H9 (cell line): ENCODE measurements around the gene CRYGS. TPM values are rescaled to one million over a fixed set of nuclear protein-coding genes. Genes with fewer than 3 reads are reported as not detected.

Experiments
- DNase-seq: peaks from one replicate; pipeline ENCODE4 v3.0.0-alpha.2; 2017
- H2AFZ ChIP-seq: one replicate; pipeline ENCODE4 v1.6.1; 2013; ENCODE audit warnings: mild to moderate bottlenecking, low read length, control low read depth, moderate library complexity
- H2AK5ac ChIP-seq: 2 replicates; pipeline ENCODE4 v1.6.1; 2013; ENCODE audit warnings: low read length, control low read depth, mixed read lengths; ENCODE audit not compliant: insufficient read length
- H2BK120ac ChIP-seq: one replicate; pipeline ENCODE4 v1.6.1; 2013; ENCODE audit warnings: low read depth, mild to moderate bottlenecking, low read length, control low read depth, inconsistent platforms; ENCODE audit not compliant: poor library complexity, severe bottlenecking
- H2BK12ac ChIP-seq: 2 replicates; pipeline ENCODE4 v1.6.1; 2013; ENCODE audit warnings: low read length, control low read depth, mixed read lengths, low read depth; ENCODE audit not compliant: insufficient read length
- H2BK15ac ChIP-seq: 2 replicates; pipeline ENCODE4 v1.6.1; 2013; ENCODE audit warnings: low read depth, low read length, control low read depth
- H2BK20ac ChIP-seq: one replicate; pipeline ENCODE4 v1.6.1; 2013; ENCODE audit warnings: low read depth, mild to moderate bottlenecking, low read length, control low read depth, inconsistent platforms; ENCODE audit not compliant: poor library complexity, severe bottlenecking
- H2BK5ac ChIP-seq: 2 replicates; pipeline ENCODE4 v1.6.1; 2013; ENCODE audit warnings: low read length, control low read depth, mixed read lengths; ENCODE audit not compliant: insufficient read length
- H3K14ac ChIP-seq: 2 replicates; pipeline ENCODE4 v1.6.1; 2013; ENCODE audit warnings: low read length, control low read depth; ENCODE audit not compliant: insufficient read depth
- H3K18ac ChIP-seq: 2 replicates; pipeline ENCODE4 v1.6.1; 2013; ENCODE audit warnings: low read depth, mild to moderate bottlenecking, mixed read lengths, low read length, control low read depth; ENCODE audit not compliant: insufficient read length
- H3K23ac ChIP-seq: 2 replicates; pipeline ENCODE4 v1.6.1; 2013; ENCODE audit warnings: low read length, control low read depth, mixed read lengths, low read depth; ENCODE audit not compliant: insufficient read length
- H3K23me2 ChIP-seq: 2 replicates; pipeline ENCODE4 v1.6.1; 2013; ENCODE audit warnings: low read depth, mild to moderate bottlenecking, mixed read lengths, low read length, control low read depth; ENCODE audit not compliant: insufficient read length, poor library complexity, severe bottlenecking
- H3K27ac ChIP-seq: 2 replicates; pipeline ENCODE4 v1.5.1; 2013; ENCODE audit warnings: low read length, control low read depth, mixed read lengths, low read depth; ENCODE audit not compliant: insufficient read length
- H3K27me3 ChIP-seq: 2 replicates; pipeline ENCODE4 v1.6.1; 2013; ENCODE audit warnings: low read length, control low read depth, inconsistent platforms; ENCODE audit not compliant: insufficient read depth
- H3K4ac ChIP-seq: 2 replicates; pipeline ENCODE4 v1.6.1; 2013; ENCODE audit warnings: low read depth, mild to moderate bottlenecking, control low read depth, inconsistent platforms, low read length, moderate library complexity
- H3K4me1 ChIP-seq: 2 replicates; pipeline ENCODE4 v1.6.1; 2013; ENCODE audit warnings: low read length, control low read depth, inconsistent platforms; ENCODE audit not compliant: insufficient read depth
- H3K4me2 ChIP-seq: 2 replicates; pipeline ENCODE4 v1.6.1; 2013; ENCODE audit warnings: low read length, control low read depth, mixed read lengths; ENCODE audit not compliant: insufficient read length, insufficient read depth
- H3K56ac ChIP-seq: 2 replicates; pipeline ENCODE4 v1.6.1; 2013; ENCODE audit warnings: low read depth, mild to moderate bottlenecking, mixed read lengths, low read length, control low read depth; ENCODE audit not compliant: insufficient read length
- H3K79me1 ChIP-seq: 2 replicates; pipeline ENCODE4 v1.6.1; 2013; ENCODE audit warnings: low read depth, mild to moderate bottlenecking, moderate library complexity, low read length, control low read depth, inconsistent platforms; ENCODE audit not compliant: insufficient read depth, poor library complexity, severe bottlenecking
- H3K79me2 ChIP-seq: 2 replicates; pipeline ENCODE4 v1.6.1; 2013; ENCODE audit warnings: low read length, control low read depth, inconsistent platforms; ENCODE audit not compliant: insufficient read depth
- H3K9ac ChIP-seq: 2 replicates; pipeline ENCODE4 v1.6.1; 2013; ENCODE audit warnings: low read length, control low read depth, mixed read lengths; ENCODE audit not compliant: insufficient read length; ENCODE audit errors: extremely low read depth
- H3K9me3 ChIP-seq: one replicate; pipeline ENCODE4 v1.6.1; 2013; ENCODE audit warnings: low read depth, low read length, inconsistent platforms; ENCODE audit not compliant: control insufficient read depth
- H3T11ph ChIP-seq: one replicate; pipeline ENCODE4 v1.6.1; 2013; ENCODE audit warnings: mild to moderate bottlenecking, low read length, control low read depth, inconsistent platforms
- H4K20me1 ChIP-seq: one replicate; pipeline ENCODE4 v1.6.1; 2013; ENCODE audit not compliant: control insufficient read depth, insufficient read length, insufficient read depth
- H4K5ac ChIP-seq: 2 replicates; pipeline ENCODE4 v1.6.1; 2013; ENCODE audit warnings: low read depth, mild to moderate bottlenecking, mixed read lengths, low read length, control low read depth; ENCODE audit not compliant: insufficient read length
- H4K8ac ChIP-seq: replicated peaks from 2 replicates; pipeline ENCODE4 v1.6.1; 2013; ENCODE audit warnings: low read length, control low read depth, mixed read lengths, low read depth; ENCODE audit not compliant: insufficient read length
- H4K91ac ChIP-seq: 2 replicates; pipeline ENCODE4 v1.6.1; 2013; ENCODE audit warnings: low read depth, mild to moderate bottlenecking, moderate library complexity, mixed read lengths, low read length, control low read depth; ENCODE audit not compliant: insufficient read length
- H3K27ac Mint-ChIP-seq, 3 experiments: 2 replicates in 2 of 3; 3 replicates in 1 of 3; pipeline ENCODE4 v1.8.0; 2020 to 2021; ENCODE audit warnings: mixed read lengths in 3 of 3, mild to moderate bottlenecking in 1 of 3, moderate library complexity in 1 of 3
- H3K27me3 Mint-ChIP-seq: 2 replicates; pipeline ENCODE4 v1.8.0; 2021; ENCODE audit warnings: low read depth, mild to moderate bottlenecking, moderate library complexity, mixed read lengths
- H3K36me3 Mint-ChIP-seq, 3 experiments: 2 replicates in 2 of 3; 3 replicates in 1 of 3; pipeline ENCODE4 v1.8.0; 2020 to 2021; ENCODE audit warnings: low read depth in 3 of 3, mixed read lengths in 3 of 3; ENCODE audit not compliant: insufficient read depth in 1 of 3
- H3K4me1 Mint-ChIP-seq, 2 experiments: 2 replicates each; pipeline ENCODE4 v1.8.0; 2020; ENCODE audit warnings: mixed read lengths in 2 of 2
- H3K4me3 Mint-ChIP-seq, 2 experiments: 2 replicates in 1 of 2; 3 replicates in 1 of 2; pipeline ENCODE4 v1.8.0; 2020 to 2021; ENCODE audit warnings: mild to moderate bottlenecking in 2 of 2, mixed read lengths in 2 of 2, moderate library complexity in 1 of 2
- H3K9me3 Mint-ChIP-seq, 2 experiments: 2 replicates in 1 of 2; 3 replicates in 1 of 2; pipeline ENCODE4 v1.8.0; 2020; ENCODE audit warnings: mild to moderate bottlenecking in 2 of 2, mixed read lengths in 2 of 2, moderate library complexity in 1 of 2
- CTCF ChIP-seq: fragments of 200-600 bp; sonication (generic); conservative IDR thresholded peaks from 3 replicates; pipeline ENCODE4 v1.8.0; 2021; ENCODE audit warnings: antibody characterized with exemption, mild to moderate bottlenecking
- whole genome bisulfite sequencing: extraction: QIAGEN DNeasy Blood & Tissue Kit; methylation state at CpG from one replicate; pipeline ENCODE4 v1.1.7; 2013; ENCODE audit warnings: missing lambda C conversion rate, low lambda C conversion rate, mixed read lengths; ENCODE audit not compliant: insufficient read length; ENCODE audit errors: extremely low coverage; 5-methylcytosine and 5-hydroxymethylcytosine counted together
- total RNA-seq: library from RNA; stranded (reverse); gene quantifications from 2 replicates; pipeline ENCODE4 v1.2.1, GENCODE V29; 2021

Gene CRYGS
- total RNA-seq, 1 experiment from 2014 or later, result 1.0 TPM

- H2BK12ac ChIP-seq, result no peak overlapping the region
- no peaks in the 10 kb centered on the region for H3K9me3 Mint-ChIP-seq
- H2BK120ac ChIP-seq, result no peak overlapping the region
- H3K27me3 ChIP-seq, result no peaks in the 10 kb centered on the region
- no peak for TF ChIP-seq CTCF
- no peaks in the 10 kb centered on the region; the same call in 1 of the 2 replicates for H3K79me2 ChIP-seq
- H4K8ac ChIP-seq, result no peak overlapping the region
- no peak overlapping the region for H3K27ac Mint-ChIP-seq
- H3K23me2 ChIP-seq, result no peaks in the 10 kb centered on the region
- H3K4me1 Mint-ChIP-seq, result peaks cover 12 to 13% of the 10 kb centered on the region in 2 experiments
- H3K27me3 Mint-ChIP-seq, result peaks cover 17% of the 10 kb centered on the region
- no peak for DNase-seq
- H3K36me3 Mint-ChIP-seq, result no peaks in the 10 kb centered on the region
- WGBS, result no CpG with 5 or more reads among the region's 4 CpGs
- no peak overlapping the region for H2BK20ac ChIP-seq
- H3K14ac ChIP-seq, result no peak overlapping the region
- H3K4me1 ChIP-seq, result no peaks in the 10 kb centered on the region
- H4K5ac ChIP-seq, result no peak overlapping the region
- no peak overlapping the region for H4K91ac ChIP-seq
- no peaks in the 10 kb centered on the region for H4K20me1 ChIP-seq
- H3K79me1 ChIP-seq, result no peaks in the 10 kb centered on the region
- H2BK5ac ChIP-seq, result no peak overlapping the region
- H3K27ac ChIP-seq, result no peak overlapping the region
- H3K18ac ChIP-seq, result no peak overlapping the region
- H2AFZ ChIP-seq, result no peak overlapping the region
- no peak overlapping the region for H3K23ac ChIP-seq
- no peak overlapping the region for H3K9ac ChIP-seq
- no peak overlapping the region for H3K4ac ChIP-seq
- H3K4me3 Mint-ChIP-seq, result no peak overlapping the region
- H3K4me2 ChIP-seq, result no peak overlapping the region
- H2BK15ac ChIP-seq, result no peak overlapping the region
- H3K56ac ChIP-seq, result no peak overlapping the region
- no peak overlapping the region for H3T11ph ChIP-seq
- no peak overlapping the region for H2AK5ac ChIP-seq
- H3K9me3 ChIP-seq, result no peaks in the 10 kb centered on the region
Observed at GRCh38 chr3:186515125-186515524, 29.1 kb downstream of the CRYGS start.
